ENCODE results near the gene PDE4D.

The PDE4D gene

GRCh38 chr5:59424515-59424914 lies 469.0 kb downstream of the PDE4D start:
- H3K36me3 ChIP-seq (replicated peaks; ENCODE audit: insufficient read depth, low read length): no peaks in the 10 kb centered on the region
- no peak for DNase-seq
- no peaks in the 10 kb centered on the region for H3K79me2 ChIP-seq (ENCODE audit: low read length)
- H4K20me1 ChIP-seq (ENCODE audit: insufficient read depth, low read length): no peaks in the 10 kb centered on the region
- no peak overlapping the region for H3K4me2 ChIP-seq (ENCODE audit: low read depth, low read length)
- H3K27ac ChIP-seq (ENCODE audit: low read length): no peak overlapping the region
- H3K27me3 ChIP-seq (replicated peaks; ENCODE audit: insufficient read depth, low read length): no peaks in the 10 kb centered on the region
- no peak overlapping the region for H3K9ac ChIP-seq (ENCODE audit: low read length)
- no peaks in the 10 kb centered on the region for H3K4me1 ChIP-seq (ENCODE audit: low read length)
- H3F3A ChIP-seq (ENCODE audit: insufficient read depth, low read length): no peaks in the 10 kb centered on the region
- no peaks in the 10 kb centered on the region for H3K9me2 ChIP-seq (replicated peaks; ENCODE audit: insufficient read depth, low read length)
- H2AFZ ChIP-seq (ENCODE audit: low read length): no peak overlapping the region
- TF ChIP-seq CTCF (IDR thresholded peaks at IDR 0.05; ENCODE audit: low read length) (no peak), EZH2 (optimal IDR thresholded peaks at IDR 0.05; ENCODE audit: low read depth, low read length) (no peak), EZH2phosphoT487 (IDR thresholded peaks at IDR 0.05; ENCODE audit: low read length) (no peak)
- H3K9me3 ChIP-seq (replicated peaks; ENCODE audit: insufficient read depth, low read length): no peaks in the 10 kb centered on the region
- H3K4me3 ChIP-seq (ENCODE audit: low read length): no peak overlapping the region

GRCh38 chr5:59423021-59423420 lies 470.5 kb downstream of the PDE4D start:
- Histone ChIP-seq H2AFZ (ENCODE audit: low read length) (no peak overlapping the region), H3K36me3 (replicated peaks; ENCODE audit: insufficient read depth, low read length) (no peaks in the 10 kb centered on the region), H3F3A (ENCODE audit: insufficient read depth, low read length) (no peaks in the 10 kb centered on the region), H3K9me2 (replicated peaks; ENCODE audit: insufficient read depth, low read length) (no peaks in the 10 kb centered on the region), H3K4me1 (ENCODE audit: low read length) (no peaks in the 10 kb centered on the region), H3K9ac (ENCODE audit: low read length) (no peak overlapping the region), H3K4me2 (ENCODE audit: low read depth, low read length) (no peak overlapping the region), H3K4me3 (ENCODE audit: low read length) (no peak overlapping the region), H4K20me1 (ENCODE audit: insufficient read depth, low read length) (no peaks in the 10 kb centered on the region), H3K27ac (ENCODE audit: low read length) (no peak overlapping the region), H3K27me3 (replicated peaks; ENCODE audit: insufficient read depth, low read length) (no peaks in the 10 kb centered on the region), H3K9me3 (replicated peaks; ENCODE audit: insufficient read depth, low read length) (no peaks in the 10 kb centered on the region), H3K79me2 (ENCODE audit: low read length) (no peaks in the 10 kb centered on the region)
- no peak for DNase-seq
- no peak for TF ChIP-seq EZH2phosphoT487 (IDR thresholded peaks at IDR 0.05; ENCODE audit: low read length)
- no peak for TF ChIP-seq CTCF (IDR thresholded peaks at IDR 0.05; ENCODE audit: low read length)
- no peak for TF ChIP-seq EZH2 (optimal IDR thresholded peaks at IDR 0.05; ENCODE audit: low read depth, low read length)

GRCh38 chr5:59421986-59422941 lies 471.3 kb downstream of the PDE4D start:
- Histone ChIP-seq H3F3A (ENCODE audit: insufficient read depth, low read length) (no peaks in the 10 kb centered on the region), H3K9ac (ENCODE audit: low read length) (no peak overlapping the region), H3K4me2 (ENCODE audit: low read depth, low read length) (no peak overlapping the region), H3K36me3 (replicated peaks; ENCODE audit: insufficient read depth, low read length) (no peaks in the 10 kb centered on the region), H3K9me2 (replicated peaks; ENCODE audit: insufficient read depth, low read length) (no peaks in the 10 kb centered on the region), H3K9me3 (replicated peaks; ENCODE audit: insufficient read depth, low read length) (no peaks in the 10 kb centered on the region), H3K27me3 (replicated peaks; ENCODE audit: insufficient read depth, low read length) (no peaks in the 10 kb centered on the region), H4K20me1 (ENCODE audit: insufficient read depth, low read length) (no peaks in the 10 kb centered on the region), H3K27ac (ENCODE audit: low read length) (no peak overlapping the region), H3K4me3 (ENCODE audit: low read length) (no peak overlapping the region), H3K4me1 (ENCODE audit: low read length) (no peaks in the 10 kb centered on the region), H2AFZ (ENCODE audit: low read length) (no peak overlapping the region), H3K79me2 (ENCODE audit: low read length) (no peaks in the 10 kb centered on the region)
- no peak for DNase-seq
- TF ChIP-seq EZH2 (optimal IDR thresholded peaks at IDR 0.05; ENCODE audit: low read depth, low read length) (no peak), CTCF (IDR thresholded peaks at IDR 0.05; ENCODE audit: low read length) (no peak), EZH2phosphoT487 (IDR thresholded peaks at IDR 0.05; ENCODE audit: low read length) (no peak)

Measured in MM.1S (cell line).